Vagina (tissue), 2 donors: ENCODE results near the gene ST8SIA6. TPM values are rescaled to one million over a fixed set of nuclear protein-coding genes. Genes with fewer than 3 reads are reported as not detected.

Experiments
- DNase-seq, 2 donors: peaks; one replicate each; pipeline ENCODE4 v3.0.0-alpha.2; 2017; ENCODE audit errors: extremely low spot score in 2 of 2
- H3K27ac ChIP-seq: fragments of 200-600 bp; sonication (generic); one replicate; pipeline ENCODE4 v1.5.1; 2019
- H3K27me3 ChIP-seq: fragments of 200-600 bp; sonication (generic); one replicate; pipeline ENCODE4 v1.5.1; 2019
- H3K36me3 ChIP-seq, 2 donors: fragments of 200-600 bp; sonication (generic); one replicate each; pipeline ENCODE4 v1.5.1; 2017 to 2019
- H3K4me1 ChIP-seq: fragments of 200-600 bp; sonication (generic); one replicate; pipeline ENCODE4 v1.5.1; 2019
- H3K4me3 ChIP-seq, 2 donors: fragments of 200-600 bp; sonication (generic); 1 replicate in 1 of 2; 2 replicates in 1 of 2; pipeline ENCODE4 v1.5.1; 2016 to 2019
- H3K9me3 ChIP-seq: fragments of 200-600 bp; sonication (generic); one replicate; pipeline ENCODE4 v1.5.1; 2019
- POLR2A ChIP-seq, 2 donors: fragments of 450-650 bp; IDR thresholded peaks; one replicate each; pipeline ENCODE4 v1.6.1; 2017; ENCODE audit warnings: antibody characterized with exemption in 2 of 2, mild to moderate bottlenecking in 2 of 2, moderate library complexity in 2 of 2
- POLR2AphosphoS5 ChIP-seq, 2 donors: sonication (generic); formaldehyde crosslinking; IDR thresholded peaks; one replicate each; pipeline ENCODE4 v1.9.0; 2017; ENCODE audit warnings: antibody characterized with exemption in 2 of 2, mild to moderate bottlenecking in 2 of 2, low read depth in 1 of 2; ENCODE audit not compliant: insufficient read depth in 1 of 2
- intact Hi-C: fragments of 100-400 bp; cut with DNase I; formaldehyde crosslinking; loops from one replicate; pipeline ENCODE4 v1.15.1; 2023
- total RNA-seq: library from RNA; depleted of rRNA; stranded (reverse); fragments of >200 nt; gene quantifications from one replicate; pipeline ENCODE4 v1.2.3, GENCODE V29; 2016
- TF ChIP-seq, protein P1 (sequence below), 3 experiments: fragments of 450-650 bp in 2 of 3; fragments of 200-600 bp in 1 of 3; sonication (generic) in 1 of 3; IDR thresholded peaks; one replicate each; pipeline ENCODE4 v1.5.1; 2017 to 2019; ENCODE audit warnings: antibody characterized with exemption in 3 of 3, mild to moderate bottlenecking in 2 of 3, moderate library complexity in 2 of 3

Gene ST8SIA6
- total RNA-seq, 1 donor from 2014 or later, result 1.2 TPM

- Histone ChIP-seq H3K27ac (no peak overlapping the region), H3K9me3 (no peaks in the 10 kb centered on the region), H3K36me3 (no peaks in the 10 kb centered on the region), H3K27me3 (no peaks in the 10 kb centered on the region), H3K4me3 (no peak overlapping the region), H3K4me1 (no peaks in the 10 kb centered on the region)
- no peak for DNase-seq
- TF ChIP-seq, protein P1, sequence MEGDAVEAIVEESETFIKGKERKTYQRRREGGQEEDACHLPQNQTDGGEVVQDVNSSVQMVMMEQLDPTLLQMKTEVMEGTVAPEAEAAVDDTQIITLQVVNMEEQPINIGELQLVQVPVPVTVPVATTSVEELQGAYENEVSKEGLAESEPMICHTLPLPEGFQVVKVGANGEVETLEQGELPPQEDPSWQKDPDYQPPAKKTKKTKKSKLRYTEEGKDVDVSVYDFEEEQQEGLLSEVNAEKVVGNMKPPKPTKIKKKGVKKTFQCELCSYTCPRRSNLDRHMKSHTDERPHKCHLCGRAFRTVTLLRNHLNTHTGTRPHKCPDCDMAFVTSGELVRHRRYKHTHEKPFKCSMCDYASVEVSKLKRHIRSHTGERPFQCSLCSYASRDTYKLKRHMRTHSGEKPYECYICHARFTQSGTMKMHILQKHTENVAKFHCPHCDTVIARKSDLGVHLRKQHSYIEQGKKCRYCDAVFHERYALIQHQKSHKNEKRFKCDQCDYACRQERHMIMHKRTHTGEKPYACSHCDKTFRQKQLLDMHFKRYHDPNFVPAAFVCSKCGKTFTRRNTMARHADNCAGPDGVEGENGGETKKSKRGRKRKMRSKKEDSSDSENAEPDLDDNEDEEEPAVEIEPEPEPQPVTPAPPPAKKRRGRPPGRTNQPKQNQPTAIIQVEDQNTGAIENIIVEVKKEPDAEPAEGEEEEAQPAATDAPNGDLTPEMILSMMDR (IDR thresholded peaks at IDR 0.05), result no peak
- intact Hi-C loops, result no loop called here
Measured at GRCh38 chr10:17470246-17470645, 15.9 kb upstream of the ST8SIA6 start.

DNA sequence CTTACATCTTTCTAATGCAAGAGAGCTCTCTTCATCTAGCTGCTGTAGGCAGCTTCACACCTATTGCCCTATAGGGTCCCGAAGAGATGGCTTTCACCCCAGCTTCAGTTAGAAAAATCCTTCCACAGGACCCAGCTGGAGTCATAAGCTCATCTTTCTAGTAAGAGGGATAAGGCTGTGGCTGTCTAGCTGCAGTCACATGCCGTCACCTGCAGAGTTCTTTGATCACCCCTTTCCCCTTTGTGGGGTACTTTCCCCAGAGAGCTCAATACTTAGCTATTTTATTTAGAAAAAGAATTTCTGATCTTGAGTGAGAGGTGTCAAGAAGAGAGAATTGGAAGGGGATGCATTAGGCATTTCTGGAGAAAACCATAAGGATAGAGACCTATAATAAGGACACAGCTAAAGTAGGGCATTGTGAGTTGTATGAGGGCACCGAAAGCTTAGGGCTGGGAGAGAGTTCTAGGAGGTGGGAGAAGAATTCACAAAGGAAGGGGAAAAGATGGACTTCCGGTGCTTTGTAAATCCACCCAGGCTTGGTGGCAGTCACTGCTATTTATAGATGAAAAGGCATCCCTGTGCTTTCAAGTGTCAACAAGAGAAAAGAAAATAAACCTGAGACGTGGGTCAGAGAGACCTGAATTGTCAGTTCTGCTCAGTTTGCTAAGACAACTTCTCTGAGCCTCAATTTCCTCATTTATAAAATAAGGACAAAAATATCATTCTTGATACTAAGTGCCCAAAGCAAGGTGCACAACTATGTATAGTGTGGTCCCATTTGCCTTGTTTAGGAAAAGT, 11.1 kb upstream of the ST8SIA6 start:
- Histone ChIP-seq H3K9me3 (no peaks in the 10 kb centered on the region), H3K27ac (no peak overlapping the region), H3K27me3 (no peaks in the 10 kb centered on the region), H3K4me3 (no peak overlapping the region), H3K36me3 (no peaks in the 10 kb centered on the region), H3K4me1 (no peaks in the 10 kb centered on the region)
- TF ChIP-seq POLR2AphosphoS5 (IDR thresholded peaks at IDR 0.05; ENCODE audit: insufficient read depth in 1 of 2, low read depth in 1 of 2) (no peak), POLR2A (IDR thresholded peaks at IDR 0.05) (no peak)
- TF ChIP-seq, protein P1 (IDR thresholded peaks at IDR 0.05), result no peak
- intact Hi-C loops, result no loop called here
- DNase-seq, result no peak

DNA sequence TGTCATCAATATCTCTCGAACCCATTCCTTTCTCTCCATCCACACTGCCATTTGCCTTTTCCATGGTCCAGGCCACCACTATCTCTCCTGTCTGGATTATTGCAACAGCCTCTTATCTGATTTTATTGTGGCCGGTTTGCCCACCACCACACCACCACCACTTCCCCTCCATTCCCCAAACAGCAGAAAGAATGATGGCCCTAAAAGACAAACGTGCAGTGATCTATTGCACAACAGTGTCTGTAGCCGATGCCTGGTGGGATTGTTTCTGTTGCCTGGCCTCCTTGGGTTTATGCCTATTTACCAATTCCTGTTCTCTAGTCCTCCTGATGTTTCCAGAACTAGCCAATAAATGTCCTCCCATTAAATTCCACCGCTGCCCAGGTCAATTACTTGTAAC, 10.2 kb upstream of the ST8SIA6 start:
- TF ChIP-seq POLR2AphosphoS5 (IDR thresholded peaks at IDR 0.05; ENCODE audit: insufficient read depth in 1 of 2, low read depth in 1 of 2) (no peak), POLR2A (IDR thresholded peaks at IDR 0.05) (no peak)
- TF ChIP-seq, protein P1 (IDR thresholded peaks at IDR 0.05), result no peak
- no peak for DNase-seq
- Histone ChIP-seq H3K27me3 (no peaks in the 10 kb centered on the region), H3K9me3 (no peaks in the 10 kb centered on the region), H3K4me1 (no peaks in the 10 kb centered on the region), H3K4me3 (no peak overlapping the region), H3K27ac (no peak overlapping the region), H3K36me3 (no peaks in the 10 kb centered on the region)
- intact Hi-C loops, result no loop called here

GRCh38 chr10:17460756-17461155, 6.4 kb upstream of the ST8SIA6 start:
- H3K4me1 ChIP-seq, result no peaks in the 10 kb centered on the region
- DNase-seq, result no peak
- no peaks in the 10 kb centered on the region for H3K36me3 ChIP-seq
- no peaks in the 10 kb centered on the region for H3K27me3 ChIP-seq
- H3K27ac ChIP-seq, result no peak overlapping the region
- no peak overlapping the region for H3K4me3 ChIP-seq
- no peaks in the 10 kb centered on the region for H3K9me3 ChIP-seq
- TF ChIP-seq, protein P1 (IDR thresholded peaks at IDR 0.05), result no peak
- TF ChIP-seq POLR2AphosphoS5 (IDR thresholded peaks at IDR 0.05; ENCODE audit: insufficient read depth in 1 of 2, low read depth in 1 of 2) (no peak), POLR2A (IDR thresholded peaks at IDR 0.05) (no peak)
- intact Hi-C loops, result no loop called here

- TF ChIP-seq, protein P1 (IDR thresholded peaks at IDR 0.05), result no peak
- TF ChIP-seq POLR2AphosphoS5 (IDR thresholded peaks at IDR 0.05; ENCODE audit: insufficient read depth in 1 of 2, low read depth in 1 of 2) (no peak), POLR2A (IDR thresholded peaks at IDR 0.05) (no peak)
- no peaks in the 10 kb centered on the region for H3K36me3 ChIP-seq
- H3K27me3 ChIP-seq, result peaks cover 7% of the 10 kb centered on the region
- no peaks in the 10 kb centered on the region for H3K9me3 ChIP-seq
- no peak overlapping the region for H3K27ac ChIP-seq
- peaks cover 16% of the 10 kb centered on the region for H3K4me1 ChIP-seq
- intact Hi-C loops, result no loop called here
- DNase-seq, result no peak
- no peak overlapping the region for H3K4me3 ChIP-seq
Measured at GRCh38 chr10:17457083-17457482, 2.7 kb upstream of the ST8SIA6 start.
